ENCODE results near the gene ARSG.
"Not testable (repeated sequence)": the region's sequence is repeated elsewhere in the genome, so short reads cannot be mapped to it uniquely, and the experiment has no call there.

The ARSG gene

DNA sequence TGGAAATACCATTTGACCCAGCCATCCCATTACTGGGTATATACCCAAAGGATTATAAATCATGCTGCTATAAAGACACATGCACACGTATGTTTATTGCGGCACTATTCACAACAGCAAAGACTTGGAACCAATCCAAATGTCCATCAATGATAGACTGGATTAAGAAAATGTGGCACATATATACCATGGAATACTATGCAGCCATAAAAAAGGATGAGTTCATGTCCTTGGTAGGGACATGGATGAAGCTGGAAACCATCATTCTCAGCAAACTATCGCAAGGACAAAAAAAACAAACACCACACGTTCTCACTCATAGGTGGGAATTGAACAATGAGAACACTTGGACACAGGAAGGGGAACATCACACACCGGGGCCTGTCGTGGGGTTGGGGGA, 9.3 kb upstream of the ARSG start:
- DNase-seq = not testable (repeated sequence)

DNA sequence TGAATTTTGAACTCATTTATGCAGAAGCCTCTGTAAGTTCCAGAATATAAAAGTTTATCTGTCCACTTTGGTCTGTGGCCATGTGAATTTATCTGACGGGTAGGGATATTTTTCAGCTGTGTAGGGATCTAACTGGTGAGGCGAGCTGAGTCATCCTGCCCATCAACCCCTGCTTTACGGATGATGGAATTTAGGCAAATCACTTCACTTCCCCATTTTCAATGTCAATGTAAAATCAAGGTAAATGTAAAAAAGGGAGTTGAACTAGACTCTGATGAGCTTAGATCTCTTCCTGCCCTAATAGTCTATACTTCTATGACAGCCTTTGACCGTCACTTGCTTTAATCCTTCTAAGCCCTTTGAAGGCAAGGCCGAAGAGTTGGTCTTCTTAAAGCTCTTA, 2.9 kb upstream of the ARSG start:
- no peak for DNase-seq

DNA sequence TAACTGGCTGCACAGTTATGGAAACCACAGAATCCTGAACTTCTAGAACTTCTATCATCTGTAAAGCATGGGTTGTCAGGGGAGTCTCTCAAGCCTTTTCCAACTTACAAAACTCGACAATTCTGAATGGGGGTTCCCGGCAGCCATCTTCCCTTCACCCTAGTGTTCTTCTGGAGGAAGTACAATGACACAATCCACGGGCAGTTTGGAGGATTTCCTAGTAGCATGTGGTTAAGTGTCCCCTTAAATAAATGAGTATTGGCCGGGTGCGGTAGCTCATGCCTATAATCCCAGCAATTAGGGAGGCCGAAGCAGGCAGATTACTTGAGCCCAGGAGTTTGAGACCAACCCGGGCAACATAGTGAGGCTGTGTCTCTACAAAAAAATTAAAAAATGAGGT, 2.5 kb upstream of the ARSG start:
- DNase-seq = no peak

DNA sequence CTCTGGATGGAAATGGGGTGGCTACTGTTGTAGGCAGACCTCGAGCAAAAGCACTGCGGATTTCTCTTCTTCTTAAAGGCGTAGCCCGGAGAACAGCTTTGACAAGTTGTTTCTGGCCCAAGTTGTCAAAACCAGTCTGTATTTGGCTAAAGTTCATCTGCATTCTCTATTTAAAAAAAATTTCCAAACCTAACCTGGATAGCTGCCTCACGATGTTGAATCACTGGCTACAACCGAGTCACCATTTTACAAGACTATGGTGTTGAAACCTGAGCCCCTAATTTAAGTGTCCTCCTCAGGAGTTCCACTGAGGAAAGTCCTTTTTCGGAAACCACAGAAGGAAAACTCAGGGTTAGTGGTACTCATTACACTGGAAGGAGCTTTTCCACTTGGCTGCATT, 1.8 kb upstream of the ARSG start:
- no peak for DNase-seq

DNA sequence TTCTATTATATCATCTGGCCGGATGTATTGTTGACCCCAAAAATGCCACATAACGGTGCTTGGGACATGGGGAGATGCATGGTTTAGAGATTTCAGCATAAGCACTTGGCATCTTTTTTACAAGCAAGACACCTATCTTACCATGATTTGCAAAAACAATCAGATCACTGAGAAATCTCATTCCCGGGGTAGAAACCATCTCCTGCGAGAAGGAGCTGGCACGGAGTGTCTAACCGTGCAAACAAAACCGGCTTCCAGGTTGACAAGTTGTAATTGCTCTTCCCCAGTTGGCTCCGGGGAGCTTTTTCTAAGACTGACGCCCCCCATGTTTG, 1.4 kb upstream of the ARSG start:
- no peak for DNase-seq

DNA sequence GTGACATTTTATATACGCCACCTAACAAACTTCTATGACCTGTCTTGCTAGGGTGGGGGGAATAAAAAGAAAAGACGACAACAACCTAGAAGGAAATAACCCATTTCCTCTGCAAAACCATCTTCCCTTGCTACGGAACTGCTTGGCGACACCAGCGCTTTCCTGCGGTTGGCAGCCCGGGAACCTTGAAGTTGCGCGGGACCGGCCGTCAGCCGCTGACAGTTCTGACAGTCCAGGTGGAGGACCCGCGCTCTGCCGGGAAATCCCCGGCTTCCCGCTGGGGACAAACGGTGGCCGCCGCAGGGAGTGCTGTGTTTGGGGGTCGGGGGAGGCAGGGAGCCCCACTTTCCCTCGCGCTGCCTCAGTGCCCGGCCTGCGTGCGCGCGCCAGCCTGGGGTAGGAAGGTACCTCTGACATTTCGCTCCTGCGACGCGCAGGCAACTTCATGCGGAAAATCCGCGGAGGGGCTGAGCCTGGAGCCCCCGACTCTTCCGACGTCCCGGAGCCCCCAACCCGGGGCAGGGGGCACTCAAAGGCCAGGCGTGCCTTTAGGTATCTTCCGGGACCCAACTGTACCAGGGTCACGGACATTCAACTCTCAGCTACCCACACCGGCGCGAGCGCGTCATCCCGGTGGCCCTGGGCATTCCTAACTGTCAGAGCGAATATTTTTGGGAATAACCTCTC, 884 bp upstream of the ARSG start:
- DNase-seq = peak; percentile 6

DNA sequence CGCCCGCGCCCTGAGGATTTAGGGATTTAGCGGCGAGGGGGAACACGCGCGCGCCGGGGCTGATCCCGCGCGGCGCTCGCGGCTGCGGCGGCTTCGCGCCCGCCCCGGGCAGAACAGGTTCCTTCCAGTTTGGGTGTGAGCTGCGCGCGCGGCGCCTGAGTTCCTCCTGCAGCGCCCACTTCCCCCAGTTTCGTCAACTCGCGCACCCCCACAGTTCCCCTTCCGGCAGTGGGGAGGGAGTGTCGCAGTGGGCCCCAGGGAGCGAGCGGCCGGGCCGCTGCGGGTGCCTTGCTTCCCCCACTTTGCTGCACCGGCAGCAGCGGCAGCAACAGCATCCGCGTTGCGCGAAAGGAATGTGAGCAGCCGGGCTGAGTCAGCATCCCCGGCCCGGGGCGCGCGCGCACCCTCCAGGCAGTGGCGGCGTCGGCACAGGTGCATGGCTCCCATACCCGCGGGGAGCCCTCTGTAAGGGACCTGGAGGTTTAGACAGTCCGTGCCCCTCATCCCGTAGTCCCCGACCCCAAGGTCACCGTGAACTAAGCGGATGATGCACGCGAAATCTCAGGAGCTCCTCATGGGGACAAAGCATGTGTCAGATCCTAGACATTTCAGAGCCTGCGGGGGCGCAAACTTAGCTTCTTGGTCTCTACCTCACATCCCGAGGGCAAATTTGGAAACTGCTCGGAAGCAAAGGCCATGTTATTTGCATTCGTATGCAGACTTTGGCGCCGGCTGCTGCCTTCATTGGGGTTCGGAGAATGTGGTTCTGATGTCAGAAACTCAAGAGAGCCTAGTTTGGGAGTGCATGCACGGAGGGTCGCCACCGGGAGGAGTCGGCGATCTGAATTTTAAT, 767 bp downstream of the ARSG start:
- DNase-seq = peak; percentile 43

DNA sequence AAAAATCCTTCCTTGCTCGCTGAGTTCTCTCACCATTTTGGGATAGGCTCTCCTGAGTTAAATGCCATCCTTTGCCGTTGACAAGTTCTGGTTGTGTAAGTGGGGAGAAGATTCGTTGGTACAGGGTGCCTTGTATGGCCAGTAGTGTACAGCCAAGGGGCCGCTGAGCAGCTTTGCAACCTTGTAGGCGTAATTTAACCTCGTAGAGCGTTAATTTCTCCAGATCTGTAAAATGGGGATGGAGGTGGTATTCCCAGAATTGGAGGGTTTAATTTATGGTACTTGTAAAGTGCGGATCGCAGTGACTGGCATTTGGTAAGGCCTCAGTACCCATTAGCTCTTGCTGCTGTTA, 1.4 kb downstream of the ARSG start:
- DNase-seq = no peak

DNA sequence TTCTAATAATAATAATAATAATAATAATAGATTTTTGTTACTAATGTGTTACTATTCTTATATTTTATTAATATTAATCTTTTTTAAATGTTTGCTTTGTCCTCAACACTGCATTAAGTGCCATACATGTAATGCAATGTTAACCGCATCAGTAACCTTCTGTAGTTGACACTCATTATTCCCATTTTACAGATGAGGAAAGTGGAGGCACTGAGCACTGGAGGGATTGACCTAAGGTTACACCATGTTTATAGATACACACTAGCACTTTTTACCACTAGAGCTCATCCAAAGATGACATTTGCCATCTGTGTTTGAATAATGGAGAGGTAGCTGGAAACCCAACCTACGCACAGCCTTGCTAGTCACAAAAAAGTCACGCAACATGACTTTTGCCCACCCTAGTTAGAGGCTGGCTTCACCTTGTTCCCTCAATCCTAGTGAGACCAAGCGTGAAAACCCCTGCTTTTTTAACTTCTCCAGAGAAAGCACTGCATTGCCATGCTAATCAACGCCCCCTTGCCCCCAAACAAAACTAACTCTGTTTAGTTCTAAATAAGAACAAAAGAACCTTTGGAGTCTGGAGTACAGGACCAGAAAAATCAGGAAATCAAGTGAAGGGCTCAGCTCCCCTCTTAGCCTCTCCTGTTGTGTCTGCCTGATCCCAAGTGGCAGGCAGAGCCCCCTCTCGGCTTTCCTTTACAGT, 2.3 kb downstream of the ARSG start:
- DNase-seq = no peak

DNA sequence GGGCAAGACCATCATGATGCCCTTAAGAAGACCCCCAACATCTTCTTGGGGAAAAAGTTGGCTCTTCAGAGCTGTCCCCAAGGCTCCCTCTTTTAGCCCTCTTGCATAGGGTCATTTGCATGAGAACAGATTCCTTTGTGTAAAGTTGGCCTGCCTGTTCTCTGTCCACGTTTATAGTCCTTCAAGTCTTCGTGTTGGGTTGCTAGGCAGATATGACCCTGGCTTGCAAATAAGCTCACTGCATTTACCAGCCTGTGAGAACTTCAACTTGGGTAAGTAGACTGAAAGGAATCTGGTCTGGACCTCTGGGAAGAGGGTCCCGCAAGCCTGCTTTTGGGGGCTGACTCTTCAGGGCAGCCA, 2.9 kb downstream of the ARSG start:
- DNase-seq = no peak

DNA sequence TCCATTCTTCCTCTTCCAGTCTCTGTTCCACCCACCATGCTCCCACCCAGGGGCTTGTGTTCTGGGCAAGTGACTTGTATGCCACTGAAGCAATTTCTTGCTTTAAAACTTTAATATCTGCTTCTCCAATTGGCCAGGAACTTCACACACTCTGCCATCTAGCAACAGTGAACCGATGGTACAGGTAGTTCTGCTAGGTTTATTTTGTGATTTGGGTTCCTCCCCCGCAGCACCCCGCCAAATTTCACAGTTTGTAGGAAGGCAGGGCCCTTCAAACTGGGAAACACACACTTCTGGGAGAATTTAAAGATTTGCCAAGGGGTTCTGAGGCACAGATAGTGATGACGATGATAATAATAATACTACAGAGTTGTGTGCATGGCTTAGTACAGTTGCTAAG, 3.3 kb downstream of the ARSG start:
- DNase-seq = no peak

DNA sequence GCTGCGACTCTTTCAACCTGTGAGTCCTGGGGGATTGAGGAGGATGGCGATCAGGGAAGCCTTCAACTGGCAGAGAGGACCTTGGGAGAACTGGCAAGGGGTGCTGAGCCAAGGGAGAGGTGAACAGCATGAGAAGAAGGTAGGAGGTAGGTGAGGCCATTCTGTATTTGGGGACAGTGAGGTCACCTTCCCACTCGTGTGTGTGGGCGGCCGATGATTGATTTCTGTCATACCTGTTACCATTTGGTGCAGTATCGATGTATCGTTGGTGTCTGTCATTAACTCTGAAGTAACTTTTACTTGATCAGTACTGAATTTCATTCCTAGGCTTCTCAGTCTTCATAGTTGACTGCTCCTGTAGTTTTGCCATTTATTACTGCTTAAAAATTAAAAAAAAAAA, 3.8 kb downstream of the ARSG start:
- no peak for DNase-seq

DNA sequence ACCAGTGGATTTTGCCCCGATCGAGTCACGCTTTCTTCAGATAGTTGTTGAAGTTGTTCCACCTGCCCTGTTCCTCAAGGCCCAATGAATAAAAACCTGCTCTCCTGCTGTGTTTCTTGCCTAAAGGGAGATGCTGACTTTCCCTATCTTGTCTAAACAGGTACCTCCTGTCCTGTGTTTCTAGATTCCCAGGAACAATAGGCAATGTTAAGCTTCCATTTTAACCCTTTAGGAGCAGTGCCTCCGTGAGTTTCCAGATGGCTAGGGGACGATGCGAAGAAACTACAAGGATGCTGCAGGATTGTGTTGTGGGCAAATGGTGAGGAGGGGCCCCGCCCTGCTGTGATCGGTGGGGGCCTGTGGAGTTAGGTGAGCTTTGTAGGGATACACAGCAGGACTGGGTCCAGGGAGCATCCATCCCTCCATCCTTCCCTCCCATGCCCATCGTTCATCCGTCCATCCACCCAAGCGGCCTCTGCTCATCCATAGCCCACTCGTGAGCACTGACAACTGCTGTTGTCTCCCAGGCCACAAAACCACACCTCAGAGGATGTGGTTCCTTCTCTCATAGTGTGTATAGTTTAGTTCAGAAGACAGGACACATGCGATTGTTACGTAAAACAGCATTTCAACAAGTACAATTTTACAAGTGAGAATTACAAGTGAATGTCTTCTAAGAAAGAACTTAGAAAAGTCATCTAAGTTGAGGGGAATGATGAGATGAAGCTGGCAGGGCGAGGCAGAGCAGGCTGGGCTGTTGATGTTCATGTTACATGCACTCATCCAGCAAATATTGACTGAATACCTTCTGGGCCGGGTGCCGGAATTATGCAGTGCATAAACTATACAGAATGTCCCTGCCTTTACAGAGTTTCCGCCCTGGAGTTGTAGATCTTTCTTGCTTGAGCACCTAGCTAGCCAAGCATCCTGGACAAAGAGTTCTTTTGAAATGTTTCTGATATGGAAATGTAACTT, 5.2 kb downstream of the ARSG start:
- DNase-seq = no peak

DNA sequence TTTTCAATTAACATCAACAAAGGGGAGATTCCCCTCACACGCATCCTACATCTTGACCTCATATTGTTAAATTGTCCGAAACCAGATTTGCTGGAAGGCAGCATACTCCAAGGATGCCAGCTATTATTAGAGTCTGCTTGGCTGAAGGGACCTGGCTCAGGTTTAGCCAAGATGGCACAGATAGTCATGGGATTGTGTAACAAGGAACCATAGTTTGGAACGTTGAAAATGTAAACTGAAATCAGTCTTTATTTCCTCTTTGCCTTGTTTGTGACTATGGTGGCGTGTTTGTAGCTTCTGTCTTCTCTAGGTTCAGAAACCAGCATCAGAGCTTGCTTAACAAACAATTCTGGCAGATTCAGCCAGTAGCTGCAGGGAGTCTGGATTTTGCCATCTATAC, 5.9 kb downstream of the ARSG start:
- DNase-seq = no peak

DNA sequence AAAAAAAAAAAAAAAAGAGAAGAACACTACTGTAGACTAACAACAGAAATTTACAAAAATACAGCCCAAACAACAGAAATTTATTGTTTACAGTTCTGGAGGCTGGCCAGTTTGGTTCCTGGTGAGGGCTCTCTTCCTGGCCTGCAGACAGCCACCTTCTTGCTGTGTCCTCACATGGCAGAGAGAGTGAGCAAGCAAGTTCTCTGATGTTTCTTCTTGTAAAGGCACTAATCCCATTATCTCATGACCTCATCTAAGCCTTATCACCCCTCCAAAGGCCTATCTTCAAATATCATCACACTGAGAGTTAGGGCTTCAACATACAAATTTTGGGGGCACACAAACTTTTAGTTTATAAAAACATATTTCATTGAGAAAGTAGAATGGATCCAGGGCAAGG, 7.3 kb downstream of the ARSG start:
- no peak for DNase-seq

DNA sequence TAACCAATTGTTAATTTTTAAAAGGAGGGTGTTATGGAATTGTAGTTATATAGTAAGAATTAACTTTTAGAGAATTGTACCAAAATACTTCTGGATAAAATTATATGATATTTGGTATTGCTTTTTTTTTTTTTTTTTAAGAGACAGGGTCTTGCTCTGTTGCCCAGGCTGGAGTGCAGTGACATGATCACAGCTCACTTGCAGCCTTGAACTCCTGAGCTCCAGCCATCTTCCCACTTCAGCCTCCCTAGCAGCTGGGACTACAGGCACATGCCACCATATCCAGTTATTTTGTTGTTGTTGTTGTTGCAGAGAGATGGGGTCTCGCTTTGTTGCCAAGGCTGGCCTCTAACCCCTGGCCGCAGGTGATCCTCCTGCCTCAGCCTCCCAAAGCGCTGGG, 8.5 kb downstream of the ARSG start:
- DNase-seq = no peak

DNA sequence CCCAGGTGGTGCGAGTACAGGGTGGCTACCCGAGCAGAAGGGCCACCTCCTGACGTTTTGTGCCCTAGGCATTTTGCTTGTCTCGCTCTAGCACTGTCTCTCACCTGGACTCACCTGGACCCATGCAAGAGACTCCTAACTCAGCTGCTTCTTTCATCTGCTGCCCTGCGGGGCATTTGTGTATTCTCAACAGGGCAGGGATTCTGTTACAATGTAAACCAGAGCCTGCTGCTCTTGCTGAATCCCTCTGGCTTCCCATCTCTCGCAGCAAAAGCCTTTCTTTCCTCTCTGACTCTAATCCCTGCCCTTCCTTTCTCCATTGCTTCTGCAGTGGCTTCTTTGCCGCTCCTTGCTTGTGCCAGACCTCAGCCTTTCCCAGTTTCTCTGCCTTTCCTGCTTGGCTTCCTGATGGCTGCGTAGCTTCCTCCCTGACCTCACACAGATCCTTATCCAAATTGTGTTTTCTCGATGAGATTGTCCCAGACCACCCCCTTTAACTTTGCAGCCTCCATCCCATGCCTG, 10.2 kb downstream of the ARSG start:
- DNase-seq = peak; percentile 39

DNA sequence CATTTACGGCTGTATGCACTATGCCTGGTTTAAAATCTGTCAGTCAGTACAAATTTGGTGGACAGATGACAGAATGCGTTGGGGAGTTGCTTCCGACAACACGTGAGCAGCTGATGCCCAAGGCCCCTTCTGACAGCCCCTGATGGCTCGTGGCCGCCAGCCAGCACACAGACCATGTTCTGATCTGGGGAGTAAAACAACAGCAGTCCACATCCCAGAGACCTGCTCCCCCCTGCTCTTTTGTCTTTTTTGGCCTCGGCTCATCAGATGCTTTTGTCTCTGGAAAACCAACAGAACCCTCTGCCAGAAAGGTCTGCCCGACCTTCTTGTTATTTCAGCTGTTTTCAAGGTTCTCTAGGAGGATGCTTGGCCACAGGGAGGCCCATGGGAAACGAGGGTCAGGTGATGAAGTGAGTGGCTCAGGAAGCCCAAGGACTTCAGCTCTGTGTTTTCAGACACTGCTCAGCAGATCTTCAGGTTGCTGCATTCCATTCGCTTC, 10.8 kb downstream of the ARSG start:
- DNase-seq = peak; percentile 58

DNA sequence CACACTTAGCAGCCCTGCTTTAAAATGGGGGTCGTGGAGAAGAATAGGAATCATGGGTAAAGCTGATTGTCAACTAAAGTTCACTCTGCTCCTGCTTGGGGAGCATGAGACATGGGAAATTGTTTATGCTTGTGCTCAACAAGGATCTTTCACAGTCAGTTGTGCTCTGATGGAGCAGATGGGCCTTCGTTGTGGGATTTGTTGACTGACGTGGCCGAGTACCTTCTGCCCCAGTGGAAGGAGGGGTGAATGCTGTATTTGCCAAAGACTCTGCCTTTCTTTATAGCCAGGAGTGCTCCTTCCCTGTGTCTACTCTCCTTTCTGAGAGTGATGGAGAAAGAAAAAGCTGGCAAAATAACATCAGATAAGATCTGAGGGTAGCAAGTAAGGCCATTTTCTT, 11.4 kb downstream of the ARSG start:
- DNase-seq = no peak

DNA sequence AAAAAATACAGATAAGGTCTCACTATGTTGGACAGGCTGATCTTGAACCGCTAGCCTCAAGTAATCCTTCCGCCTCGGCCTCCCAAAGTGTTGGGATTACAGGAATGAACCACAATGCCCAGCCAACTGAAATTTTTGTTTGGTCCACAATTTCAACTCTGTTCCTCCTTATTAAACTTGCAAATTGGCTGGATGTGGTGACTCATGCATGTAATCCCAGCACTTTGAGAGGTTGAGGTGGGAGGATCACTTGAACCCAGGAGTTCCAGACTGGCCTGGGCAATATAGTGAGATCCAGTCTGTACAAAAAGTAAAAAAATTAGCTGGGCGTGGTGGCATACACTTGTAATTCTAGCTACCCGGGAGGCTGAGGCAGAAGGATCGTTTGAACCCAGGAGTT, 13.4 kb downstream of the ARSG start:
- DNase-seq = no peak

DNA sequence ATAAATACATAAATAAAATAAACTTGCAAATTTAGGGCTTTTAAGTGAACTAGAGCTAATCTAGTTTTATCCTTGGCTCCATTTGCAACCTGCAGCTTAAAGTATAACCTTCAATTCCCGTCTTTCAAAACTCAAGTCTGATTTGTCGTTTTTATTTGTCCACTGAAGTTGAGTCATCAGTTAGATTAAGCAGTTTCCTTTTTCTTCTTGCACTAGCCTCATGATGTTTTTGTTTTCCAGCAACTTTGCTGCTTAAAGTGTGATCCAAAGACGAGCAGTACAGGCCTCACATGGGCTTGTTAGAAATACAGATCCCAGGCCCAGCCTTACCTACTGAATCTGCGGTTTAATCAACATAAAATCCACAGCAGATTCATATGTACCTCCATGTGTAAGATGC, 13.8 kb downstream of the ARSG start:
- DNase-seq = no peak

DNA sequence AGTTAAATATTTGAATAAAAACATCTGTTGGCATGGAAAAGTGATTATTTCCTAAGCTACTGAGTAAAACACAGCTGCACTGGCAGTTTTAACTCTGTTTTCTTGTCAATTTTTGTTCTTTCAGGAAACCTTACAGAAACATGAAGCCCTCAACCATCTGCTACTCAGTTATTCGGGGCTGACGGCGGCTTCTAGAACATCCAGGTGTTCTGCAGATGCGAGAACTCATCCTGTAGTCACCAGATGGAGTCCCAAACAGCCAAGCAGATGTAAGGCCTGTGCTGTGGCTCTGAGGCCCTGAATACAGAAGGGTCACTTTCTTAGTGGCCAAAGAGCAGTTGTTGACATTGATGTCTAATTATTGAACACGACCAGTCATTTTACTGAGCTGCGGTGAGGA, 15.5 kb downstream of the ARSG start:
- DNase-seq = no peak

DNA sequence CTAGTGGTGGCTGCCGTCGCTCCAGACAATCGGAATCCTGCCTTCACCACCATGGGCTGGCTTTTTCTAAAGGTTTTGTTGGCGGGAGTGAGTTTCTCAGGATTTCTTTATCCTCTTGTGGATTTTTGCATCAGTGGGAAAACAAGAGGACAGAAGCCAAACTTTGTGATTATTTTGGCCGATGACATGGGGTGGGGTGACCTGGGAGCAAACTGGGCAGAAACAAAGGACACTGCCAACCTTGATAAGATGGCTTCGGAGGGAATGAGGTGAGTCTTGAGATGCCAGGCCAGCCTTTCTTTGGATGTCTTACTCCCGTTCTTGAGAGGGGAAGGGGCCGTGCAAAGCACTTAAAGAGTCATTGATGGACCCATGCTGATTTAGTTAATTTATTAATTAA, 16.1 kb downstream of the ARSG start:
- DNase-seq = no peak

All from NCI-H1092 (cell line).